ENCODE measurements around the gene RABL6. TPM values are rescaled to one million over a fixed set of nuclear protein-coding genes. Genes with fewer than 3 reads are reported as not detected.

Gene RABL6
- polyA plus RNA-seq, 1 donor from 2014 or later: 19.7 TPM

DNA sequence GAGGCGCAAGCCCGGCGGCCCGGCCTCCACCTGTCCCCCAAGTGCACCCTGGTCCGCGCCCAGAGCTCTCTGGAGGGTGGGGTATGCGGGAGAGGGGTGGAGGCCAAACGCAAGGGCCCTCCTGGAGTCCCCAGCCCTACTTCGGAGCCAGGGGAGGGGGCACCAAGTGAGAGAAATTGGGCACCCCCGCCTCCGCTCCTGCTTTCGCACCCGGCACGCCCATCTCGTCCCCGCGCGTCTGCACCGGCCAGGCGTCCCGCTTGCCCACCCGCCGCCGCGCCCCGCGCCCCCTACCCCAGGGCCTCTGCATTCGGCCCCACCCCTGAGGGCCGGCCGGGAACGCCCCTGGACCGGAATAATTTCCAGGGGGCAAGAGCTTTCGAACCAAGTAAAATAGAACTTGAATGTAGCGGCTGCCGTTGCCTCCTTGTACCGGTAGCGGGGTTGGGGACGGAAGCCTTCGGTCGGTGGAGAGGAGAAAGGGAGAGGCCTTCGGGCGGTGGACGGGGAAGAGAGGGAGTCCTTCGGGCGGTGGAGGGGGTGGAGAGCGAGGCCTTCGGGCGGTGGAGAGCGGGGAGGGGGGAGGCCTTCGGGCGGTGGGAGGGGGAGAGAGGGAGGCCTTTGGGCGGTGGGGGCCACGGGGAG is 40.8 kb downstream of the RABL6 start:
- peaks cover 0 to 2% (median 0%) of the 10 kb centered on the region in 3 donors for H3K9me3 Mint-ChIP-seq

DNA sequence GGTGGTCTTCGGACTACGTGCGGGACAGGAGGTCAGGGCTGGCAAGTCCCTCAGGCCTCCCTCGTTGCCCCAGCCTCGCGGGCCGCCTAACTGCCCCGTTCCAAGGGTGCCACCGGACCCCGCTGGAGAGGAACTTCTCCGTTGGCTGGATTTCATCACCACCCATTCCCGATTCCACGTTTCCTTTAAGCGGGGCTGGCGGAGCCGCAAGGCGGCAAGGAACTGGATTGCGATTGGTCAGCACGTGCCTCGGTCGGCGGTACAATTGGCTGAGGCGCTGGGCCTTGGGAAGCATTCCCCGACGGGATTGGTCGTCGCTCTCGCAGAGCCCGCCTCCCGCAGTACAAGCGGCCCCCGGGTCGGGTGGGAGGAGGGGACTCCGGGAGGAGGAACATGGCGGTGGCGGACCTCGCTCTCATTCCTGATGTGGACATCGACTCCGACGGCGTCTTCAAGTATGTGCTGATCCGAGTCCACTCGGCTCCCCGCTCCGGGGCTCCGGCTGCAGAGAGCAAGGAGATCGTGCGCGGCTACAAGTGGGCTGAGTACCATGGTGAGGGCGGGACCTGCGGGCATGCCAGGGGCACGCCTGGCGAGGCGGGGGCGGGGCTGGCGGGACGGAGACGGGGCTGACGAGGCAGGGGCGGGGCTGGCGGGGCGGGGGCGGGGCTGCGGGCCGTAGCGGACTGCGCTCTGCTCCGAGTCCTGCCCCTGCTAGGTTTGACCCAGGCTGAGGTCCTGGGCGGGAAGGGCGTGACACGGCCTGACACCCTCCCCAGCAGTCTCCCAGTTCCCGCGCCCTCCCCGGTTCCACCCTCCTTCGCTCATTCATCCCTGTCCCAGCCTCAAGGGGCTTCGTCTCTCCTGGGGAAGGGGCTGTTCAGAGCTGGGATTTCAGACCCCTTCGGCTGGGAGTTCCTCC is 41.6 kb downstream of the RABL6 start, which contains the start of gene PHPT1:
TSS of gene PHPT1 (plus strand) at position 372 of the 922 bp plus-strand sequence. CDS start at position 394, 22 bp downstream.
- Mint-ChIP-seq H3K27me3 (peaks cover 8% of the 10 kb centered on the region), H3K27ac (peak within 1 kb of the TSS; percentile 86 to 97 (median 96)), H3K36me3 (no peaks in the 10 kb centered on the region), H3K9me3 (peaks cover 0 to 2% (median 0%) of the 10 kb centered on the region in 3 donors), H3K4me1 (peaks cover 5% of the 10 kb centered on the region in 3 donors), H3K4me3 (peak within 1 kb of the TSS; percentile 92 to 97 (median 95))

More for the DNA sequence above, 40.8 kb downstream of the RABL6 start:
- H3K27ac Mint-ChIP-seq: peak overlapping the region in 2 of 3 donors; percentile 96 to 97
- H3K36me3 Mint-ChIP-seq: no peaks in the 10 kb centered on the region
- peaks cover 10% of the 10 kb centered on the region for H3K27me3 Mint-ChIP-seq
- H3K4me3 Mint-ChIP-seq: peak overlapping the region; percentile 92 to 97 (median 95)
- peaks cover 5 to 7% (median 7%) of the 10 kb centered on the region in 3 donors for H3K4me1 Mint-ChIP-seq

DNA sequence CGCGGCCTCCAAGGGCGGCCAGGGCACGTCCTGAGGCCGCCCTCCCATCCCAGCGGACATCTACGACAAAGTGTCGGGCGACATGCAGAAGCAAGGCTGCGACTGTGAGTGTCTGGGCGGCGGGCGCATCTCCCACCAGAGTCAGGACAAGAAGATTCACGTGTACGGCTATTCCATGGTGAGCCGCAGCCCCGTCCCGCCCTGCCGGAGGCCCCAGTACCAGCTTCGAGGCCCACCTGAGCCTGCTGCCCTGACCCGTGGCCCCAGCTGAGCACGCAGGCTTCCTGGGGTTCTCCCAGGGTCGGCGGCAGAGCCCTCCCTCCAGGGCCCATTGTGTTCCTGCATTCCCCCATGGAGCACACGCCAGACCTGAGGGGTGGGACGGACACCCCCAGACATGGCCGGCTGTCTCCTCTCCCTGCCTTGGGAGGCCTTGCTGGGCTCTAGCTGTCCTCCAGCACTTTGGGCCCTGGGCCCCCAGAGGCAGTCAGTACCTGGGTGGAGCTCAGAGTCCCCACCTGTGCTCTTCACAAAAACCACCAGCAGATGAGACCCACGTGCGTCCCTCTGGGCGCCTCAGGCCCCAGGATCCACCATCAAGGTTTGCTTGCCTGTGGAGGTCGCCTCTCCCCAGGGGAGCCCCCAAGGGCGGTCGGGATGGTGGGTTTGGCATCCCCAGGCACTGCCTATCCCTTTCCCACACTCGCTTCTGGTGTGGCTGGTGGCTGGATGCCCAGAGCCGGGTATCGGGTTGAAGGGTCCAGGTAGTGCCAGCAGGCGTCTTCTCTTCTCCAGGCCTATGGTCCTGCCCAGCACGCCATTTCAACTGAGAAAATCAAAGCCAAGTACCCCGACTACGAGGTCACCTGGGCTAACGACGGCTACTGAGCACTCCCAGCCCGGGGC is 42.5 kb downstream of the RABL6 start:
- Mint-ChIP-seq H3K9me3 (peaks cover 0 to 2% (median 0%) of the 10 kb centered on the region in 3 donors), H3K36me3 (no peaks in the 10 kb centered on the region), H3K27ac (peak overlapping the region in 2 of 3 donors; percentile 63 to 97), H3K4me3 (peak overlapping the region; percentile 70 to 93 (median 76)), H3K4me1 (peaks cover 5% of the 10 kb centered on the region in 3 donors), H3K27me3 (peaks cover 8% of the 10 kb centered on the region)

DNA sequence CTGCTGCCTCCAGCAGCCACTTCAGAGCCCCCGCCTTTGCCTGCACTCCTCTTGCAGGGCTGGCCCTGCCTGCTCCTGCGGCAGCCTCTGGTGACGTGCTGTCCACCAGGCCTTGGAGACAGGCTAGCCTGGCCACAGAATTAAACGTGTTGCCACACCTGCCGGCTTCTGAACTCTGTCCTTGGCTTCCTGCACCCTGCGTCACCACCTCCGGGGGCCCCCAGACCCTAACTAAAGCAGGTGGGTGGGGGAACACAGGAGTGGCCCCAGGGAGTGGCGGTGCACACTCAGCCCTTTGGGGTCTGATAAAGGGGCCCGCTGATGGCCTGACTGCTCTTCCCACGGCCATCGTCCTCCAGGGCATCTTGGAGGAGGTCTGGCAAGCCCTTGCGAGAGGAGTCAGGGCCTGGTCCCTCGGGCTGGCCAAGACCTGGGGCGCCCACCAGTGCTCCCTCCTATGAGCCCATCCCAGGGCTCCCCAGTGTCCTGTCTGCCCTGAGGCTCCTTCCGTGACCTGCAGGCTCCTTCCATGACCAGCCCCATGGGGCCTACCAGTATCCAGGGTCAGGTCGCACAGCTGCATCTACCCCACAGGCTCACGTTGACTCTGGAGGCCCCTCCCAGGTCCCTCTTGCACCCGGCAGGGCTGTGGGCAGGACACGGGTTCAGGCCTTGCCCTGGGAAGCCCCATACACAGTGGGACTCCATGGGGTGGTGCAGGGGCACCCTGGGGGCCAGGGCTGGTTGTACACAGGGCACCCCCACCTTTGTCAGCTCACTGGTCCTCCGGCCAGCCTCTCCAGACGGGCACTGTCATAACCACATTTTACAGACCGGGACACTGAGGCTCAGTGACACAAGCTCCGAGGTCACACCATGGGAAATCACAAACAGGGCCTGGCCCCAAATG is 43.4 kb downstream of the RABL6 start:
- H3K4me1 Mint-ChIP-seq: peaks cover 5% of the 10 kb centered on the region in 3 donors
- no peaks in the 10 kb centered on the region for H3K36me3 Mint-ChIP-seq
- H3K9me3 Mint-ChIP-seq: peaks cover 0 to 2% (median 0%) of the 10 kb centered on the region in 3 donors
- peak overlapping the region in 3 of 4 donors; percentile 27 to 48 (median 39) for H3K4me3 Mint-ChIP-seq
- H3K27me3 Mint-ChIP-seq: peaks cover 8% of the 10 kb centered on the region
- peak overlapping the region in 1 of 3 donors; percentile 97 for H3K27ac Mint-ChIP-seq

DNA sequence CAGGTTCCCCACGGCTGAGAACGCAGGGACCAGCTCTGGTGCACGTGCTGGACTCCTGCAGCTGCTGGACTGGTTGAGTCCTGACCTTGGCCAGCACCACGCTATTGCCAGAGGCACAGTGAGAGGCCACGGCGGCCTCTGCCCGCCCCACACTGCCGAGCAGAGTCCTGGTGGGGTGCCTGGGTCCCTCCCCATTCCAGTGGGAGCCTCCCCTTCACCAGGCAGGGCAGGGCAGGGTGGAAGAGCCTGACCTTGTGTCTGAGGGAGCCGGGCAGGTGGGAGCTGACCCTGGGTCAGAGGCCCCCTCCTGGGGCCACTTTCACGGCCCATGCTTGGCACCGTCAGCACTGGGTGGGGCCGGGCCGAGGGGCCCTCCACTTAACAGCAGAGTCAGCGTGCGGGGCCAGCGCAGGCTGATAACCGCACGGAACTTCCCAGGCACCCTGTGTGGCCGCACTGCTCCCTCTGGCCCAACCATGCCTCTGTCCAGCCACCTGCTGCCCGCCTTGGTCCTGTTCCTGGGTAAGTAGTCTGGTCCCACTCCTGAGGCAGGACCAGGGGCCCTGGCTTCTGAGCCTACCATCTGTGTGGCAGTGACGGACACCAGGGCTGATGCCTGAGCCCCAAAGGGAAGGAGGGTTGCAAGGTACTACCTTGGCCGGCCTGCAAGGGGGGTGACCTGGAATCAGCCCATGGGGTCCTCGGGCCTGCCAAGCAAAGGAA is 44.4 kb downstream of the RABL6 start, which contains the start of gene MAMDC4:
TSS of gene MAMDC4 (plus strand) at position 406 of the 723 bp plus-strand sequence. CDS start at position 477, 71 bp downstream.
- peak within 1 kb of the TSS in 1 of 3 donors; percentile 97 for H3K27ac Mint-ChIP-seq
- peaks cover 0 to 2% (median 0%) of the 10 kb centered on the region in 3 donors for H3K9me3 Mint-ChIP-seq
- peaks cover 3 to 5% (median 5%) of the 10 kb centered on the region in 3 donors for H3K4me1 Mint-ChIP-seq
- H3K36me3 Mint-ChIP-seq: no peaks in the 10 kb centered on the region
- H3K27me3 Mint-ChIP-seq: peaks cover 3% of the 10 kb centered on the region
- H3K4me3 Mint-ChIP-seq: peak within 1 kb of the TSS in 1 of 4 donors; percentile 17

DNA sequence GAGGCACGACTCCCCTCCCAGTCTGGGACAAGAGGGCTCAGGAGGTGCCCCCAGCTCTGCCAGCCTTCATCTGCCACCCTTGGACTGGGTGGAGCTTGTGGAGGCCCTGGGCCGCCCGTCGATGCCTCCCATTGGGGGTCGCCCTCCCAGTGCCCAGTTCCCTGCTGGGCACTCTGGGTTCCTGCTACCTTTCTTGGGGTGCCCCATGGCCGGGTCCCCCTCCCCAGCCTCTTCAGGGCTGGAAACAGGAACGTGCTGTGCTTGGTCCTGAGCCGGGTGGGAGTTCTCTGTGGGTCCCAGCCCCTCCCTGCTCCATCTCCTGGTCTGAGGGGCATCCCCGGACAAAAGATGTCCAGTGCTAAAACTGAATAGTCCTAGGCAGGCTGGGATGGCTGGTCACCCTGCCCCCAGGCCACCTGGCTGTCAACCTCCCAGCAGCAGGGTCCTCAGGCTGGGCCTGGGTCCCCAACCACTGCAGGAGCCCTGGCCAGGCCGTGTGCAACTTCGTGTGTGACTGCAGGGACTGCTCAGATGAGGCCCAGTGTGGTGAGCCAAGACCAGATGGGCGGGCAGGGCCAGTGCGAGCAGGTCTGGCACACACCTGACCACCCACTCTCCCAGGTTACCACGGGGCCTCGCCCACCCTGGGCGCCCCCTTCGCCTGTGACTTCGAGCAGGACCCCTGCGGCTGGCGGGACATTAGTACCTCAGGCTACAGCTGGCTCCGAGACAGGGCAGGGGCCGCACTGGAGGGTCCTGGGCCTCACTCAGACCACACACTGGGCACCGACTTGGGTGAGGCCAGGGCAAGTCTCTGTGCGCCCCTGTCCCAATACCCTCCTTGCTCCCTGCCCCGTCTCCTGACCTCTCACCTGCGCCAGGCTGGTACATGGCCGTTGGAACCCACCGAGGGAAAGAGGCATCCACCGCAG is 45.2 kb downstream of the RABL6 start:
- Mint-ChIP-seq H3K9me3 (peaks cover 0 to 2% (median 0%) of the 10 kb centered on the region in 3 donors), H3K36me3 (no peaks in the 10 kb centered on the region), H3K4me1 (peaks cover 1 to 5% (median 2%) of the 10 kb centered on the region in 3 donors), H3K4me3 (no peak overlapping the region), H3K27me3 (no peaks in the 10 kb centered on the region), H3K27ac (peak overlapping the region in 1 of 3 donors; percentile 35)

DNA sequence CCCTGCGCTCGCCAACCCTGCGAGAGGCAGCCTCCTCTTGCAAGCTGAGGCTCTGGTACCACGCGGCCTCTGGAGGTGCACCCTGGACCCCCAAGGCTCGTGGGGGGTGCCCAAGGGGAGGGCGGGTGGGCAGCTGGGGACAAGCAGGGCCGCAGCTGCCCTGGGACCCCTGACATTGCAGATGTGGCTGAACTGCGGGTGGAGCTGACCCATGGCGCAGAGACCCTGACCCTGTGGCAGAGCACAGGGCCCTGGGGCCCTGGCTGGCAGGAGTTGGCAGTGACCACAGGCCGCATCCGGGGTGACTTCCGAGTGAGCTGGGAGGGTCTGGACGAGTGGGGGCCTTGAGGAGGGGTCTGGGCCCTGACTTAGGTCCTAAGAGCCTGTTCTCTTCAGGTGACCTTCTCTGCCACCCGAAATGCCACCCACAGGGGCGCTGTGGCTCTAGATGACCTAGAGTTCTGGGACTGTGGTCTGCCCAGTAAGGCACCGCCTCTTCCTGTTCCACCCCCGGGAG is 45.9 kb downstream of the RABL6 start:
- no peaks in the 10 kb centered on the region for H3K27me3 Mint-ChIP-seq
- peaks cover 0 to 5% (median 2%) of the 10 kb centered on the region in 3 donors for H3K4me1 Mint-ChIP-seq
- peaks cover 0 to 2% (median 0%) of the 10 kb centered on the region in 3 donors for H3K9me3 Mint-ChIP-seq
- H3K27ac Mint-ChIP-seq: peak overlapping the region in 1 of 3 donors; percentile 60
- H3K36me3 Mint-ChIP-seq: no peaks in the 10 kb centered on the region
- peak overlapping the region in 1 of 4 donors; percentile 52 for H3K4me3 Mint-ChIP-seq

DNA sequence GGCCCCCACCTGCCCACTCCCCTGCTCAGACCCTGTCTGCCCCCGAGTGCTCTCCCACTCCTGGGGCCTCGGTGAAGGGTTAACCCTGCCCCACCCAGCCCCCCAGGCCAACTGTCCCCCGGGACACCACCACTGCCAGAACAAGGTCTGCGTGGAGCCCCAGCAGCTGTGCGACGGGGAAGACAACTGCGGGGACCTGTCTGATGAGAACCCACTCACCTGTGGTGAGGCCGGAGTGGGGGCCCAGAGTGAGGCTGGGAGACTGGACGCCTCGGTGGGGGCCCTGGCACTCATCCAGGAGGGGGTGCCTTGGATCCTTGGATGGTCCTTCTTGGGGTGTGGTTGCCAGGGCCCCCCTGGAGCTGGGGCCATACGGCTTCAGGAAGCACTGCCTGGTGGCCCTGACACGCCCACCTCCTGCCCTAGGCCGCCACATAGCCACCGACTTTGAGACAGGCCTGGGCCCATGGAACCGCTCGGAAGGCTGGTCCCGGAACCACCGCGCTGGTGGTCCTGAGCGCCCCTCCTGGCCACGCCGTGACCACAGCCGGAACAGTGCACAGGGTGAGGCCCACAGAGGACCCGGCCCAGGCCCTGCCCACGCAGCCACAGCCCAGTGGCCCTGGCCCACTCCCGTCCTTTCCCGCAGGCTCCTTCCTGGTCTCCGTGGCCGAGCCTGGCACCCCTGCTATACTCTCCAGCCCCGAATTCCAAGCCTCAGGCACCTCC is 46.5 kb downstream of the RABL6 start:
- H3K27ac Mint-ChIP-seq: peak overlapping the region in 1 of 3 donors; percentile 60
- no peaks in the 10 kb centered on the region for H3K9me3 Mint-ChIP-seq
- no peaks in the 10 kb centered on the region for H3K36me3 Mint-ChIP-seq
- peak overlapping the region in 1 of 4 donors; percentile 52 for H3K4me3 Mint-ChIP-seq
- no peaks in the 10 kb centered on the region for H3K27me3 Mint-ChIP-seq
- H3K4me1 Mint-ChIP-seq: peaks cover 0 to under 1% (median 0%) of the 10 kb centered on the region in 3 donors

DNA sequence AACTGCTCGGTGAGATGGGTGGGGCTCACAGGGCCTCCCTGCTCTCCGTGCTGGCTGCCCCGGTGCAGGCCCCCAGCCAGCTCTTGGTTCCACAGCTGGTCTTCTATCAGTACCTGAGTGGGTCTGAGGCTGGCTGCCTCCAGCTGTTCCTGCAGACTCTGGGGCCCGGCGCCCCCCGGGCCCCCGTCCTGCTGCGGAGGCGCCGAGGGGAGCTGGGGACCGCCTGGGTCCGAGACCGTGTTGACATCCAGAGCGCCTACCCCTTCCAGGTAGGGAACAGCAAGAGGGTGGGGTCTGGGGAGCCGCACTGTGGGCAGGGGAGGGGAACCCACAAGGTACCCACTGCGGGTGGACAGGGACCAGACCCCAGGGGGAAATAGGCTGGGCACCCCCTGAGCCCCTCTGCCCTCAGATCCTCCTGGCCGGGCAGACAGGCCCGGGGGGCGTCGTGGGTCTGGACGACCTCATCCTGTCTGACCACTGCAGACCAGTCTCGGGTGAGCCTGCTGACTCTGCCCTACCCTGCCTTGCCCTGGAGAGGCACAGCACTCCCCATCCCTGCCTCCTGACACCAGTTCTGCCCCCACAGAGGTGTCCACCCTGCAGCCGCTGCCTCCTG is 47.2 kb downstream of the RABL6 start:
- Mint-ChIP-seq H3K4me3 (no peak overlapping the region), H3K36me3 (no peaks in the 10 kb centered on the region), H3K4me1 (no peaks in the 10 kb centered on the region), H3K27me3 (no peaks in the 10 kb centered on the region), H3K27ac (no peak overlapping the region), H3K9me3 (no peaks in the 10 kb centered on the region)

DNA sequence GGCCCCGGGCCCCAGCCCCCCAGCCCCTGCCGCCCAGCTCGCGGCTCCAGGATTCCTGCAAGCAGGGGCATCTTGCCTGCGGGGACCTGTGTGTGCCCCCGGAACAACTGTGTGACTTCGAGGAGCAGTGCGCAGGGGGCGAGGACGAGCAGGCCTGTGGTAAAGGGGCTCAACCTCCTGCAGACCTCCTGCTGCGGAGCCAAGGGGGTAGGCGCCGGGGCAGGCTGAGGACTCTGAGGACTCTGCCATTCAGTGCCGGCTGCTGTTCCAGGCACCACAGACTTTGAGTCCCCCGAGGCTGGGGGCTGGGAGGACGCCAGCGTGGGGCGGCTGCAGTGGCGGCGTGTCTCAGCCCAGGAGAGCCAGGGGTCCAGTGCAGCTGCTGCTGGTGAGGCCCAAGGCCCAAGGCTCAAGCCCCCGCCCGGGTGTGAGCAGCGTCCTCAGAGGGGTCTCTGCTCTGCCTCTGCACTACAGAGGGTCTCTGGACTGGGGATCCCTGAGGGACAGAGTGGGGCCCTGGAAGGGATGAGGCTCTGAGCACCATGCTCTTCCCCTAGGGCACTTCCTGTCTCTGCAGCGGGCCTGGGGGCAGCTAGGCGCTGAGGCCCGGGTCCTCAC is 47.8 kb downstream of the RABL6 start:
- Mint-ChIP-seq H3K4me3 (no peak overlapping the region), H3K36me3 (no peaks in the 10 kb centered on the region)

More for the DNA sequence above, 47.8 kb downstream of the RABL6 start:
- no peaks in the 10 kb centered on the region for H3K9me3 Mint-ChIP-seq
- H3K27ac Mint-ChIP-seq: no peak overlapping the region
- peaks cover 0 to 3% (median 0%) of the 10 kb centered on the region in 3 donors for H3K4me1 Mint-ChIP-seq
- H3K27me3 Mint-ChIP-seq: no peaks in the 10 kb centered on the region
